GM23338 (cell line): Measurements from ENCODE around the gene SLC7A5.

Experiments used
- CTCF ChIP-seq, 2 experiments: fragments of 200-600 bp in 1 of 2; sonication (generic) in 1 of 2; conservative IDR thresholded peaks; 2 replicates each; pipeline versions ENCODE4 v1.5.1 to v1.6.1; 2016 to 2017; ENCODE audit warnings: antibody characterized with exemption in 2 of 2, low read depth in 2 of 2, mild to moderate bottlenecking in 2 of 2, moderate library complexity in 1 of 2
- EZH2 ChIP-seq: fragments of 200-600 bp; sonication (generic); IDR thresholded peaks from one replicate; pipeline ENCODE4 v1.8.0; 2017; ENCODE audit warnings: antibody characterized with exemption, mild to moderate bottlenecking, low read depth; ENCODE audit not compliant: unreplicated experiment
- POLR2AphosphoS5 ChIP-seq: IDR thresholded peaks from 2 replicates; pipeline ENCODE4 v1.6.1; 2016; ENCODE audit warnings: antibody characterized with exemption, low read depth
- ZNF114 ChIP-seq: fragments of 250-450 bp; sonication (Bioruptor Pico); IDR thresholded peaks from 2 replicates; pipeline ENCODE4 v1.5.0; 2020; ENCODE audit warnings: mild to moderate bottlenecking, moderate library complexity

DNA sequence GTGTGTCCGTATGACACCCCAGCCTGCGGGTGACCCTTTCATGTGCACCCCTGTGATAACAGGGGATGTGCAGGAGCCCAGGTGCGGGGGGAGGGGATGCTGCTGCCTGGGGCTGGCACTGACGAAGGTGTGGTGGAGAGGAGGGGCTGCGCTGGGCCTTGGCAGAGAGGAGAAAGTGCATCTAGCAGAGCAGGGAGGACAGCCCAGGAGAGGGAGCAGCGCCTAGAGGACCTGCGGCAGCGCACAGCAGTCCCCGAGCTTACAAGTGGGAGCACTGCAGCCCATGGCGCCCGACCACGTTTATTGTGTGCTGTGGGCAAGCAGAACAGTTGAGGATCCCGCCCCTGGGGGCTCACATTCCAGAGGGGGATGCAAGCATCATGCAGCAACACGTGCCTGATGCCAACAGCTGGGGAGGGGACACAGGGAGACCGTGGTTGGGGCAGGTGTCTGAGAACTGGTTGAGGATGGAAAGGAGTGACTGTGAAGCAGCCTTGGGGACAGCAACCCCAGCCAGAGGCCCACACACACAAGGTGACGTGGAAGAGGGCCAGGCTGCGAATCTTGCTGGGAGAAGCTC lies 10.9 kb upstream of the SLC7A5 start:
- no peak for TF ChIP-seq CTCF (conservative IDR thresholded peaks at IDR 0.05; ENCODE audit: low read depth in 2 of 2)
- TF ChIP-seq POLR2AphosphoS5: no peak
- TF ChIP-seq EZH2: no peak
- TF ChIP-seq ZNF114 (CRISPR knock-in tag): no peak
